Measurements from ENCODE around the gene FAM193A. TPM values are rescaled to one million over a fixed set of nuclear protein-coding genes. Genes with fewer than 3 reads are reported as not detected.
A peak's percentile ranks its signal among the peaks of the same experiment; 100 is the strongest.

Gene FAM193A
- total and polyA plus RNA-seq, 12 donors: 12.9 to 30.8 (median 23.1) TPM

GRCh38 chr4:2598511-2599303, 62.3 kb downstream of the FAM193A start:
- intact Hi-C loops (cut with DNase I): no loop called here

GRCh38 chr4:2599304-2599654, 62.8 kb downstream of the FAM193A start:
- Histone ChIP-seq H3K27ac (peak overlapping the region in 1 of 5 donors; percentile 78), H3K27me3 (no peaks in the 10 kb centered on the region), H3K9me3 (replicated peaks in 1 of 3) (no peaks in the 10 kb centered on the region), H3K36me3 (replicated peaks in 1 of 2) (no peaks in the 10 kb centered on the region), H3K4me1 (replicated peaks in 1 of 2) (peaks cover 25 to 49% of the 10 kb centered on the region in 2 donors), H3K4me3 (no peak overlapping the region)
- DNase-seq: peak in 2 of 7 donors; percentile 16 to 31
- WGBS, 4 donors: 48 to 66% (median 60%) methylated on average over 6 of the region's 6 CpGs
- TF ChIP-seq POLR2A (IDR thresholded peaks at IDR 0.05) (no peak), CTCF (IDR thresholded peaks at IDR 0.05) (no peak)
- intact Hi-C loops (cut with DNase I): no loop called here

More at GRCh38 chr4:2598511-2599303, 62.3 kb downstream of the FAM193A start:
- Histone ChIP-seq H3K4me1 (replicated peaks in 1 of 2) (peaks cover 25 to 49% of the 10 kb centered on the region in 2 donors), H3K4me3 (no peak overlapping the region), H3K9me3 (replicated peaks in 1 of 3) (no peaks in the 10 kb centered on the region), H3K27me3 (no peaks in the 10 kb centered on the region), H3K36me3 (replicated peaks in 1 of 2) (no peaks in the 10 kb centered on the region), H3K27ac (peak overlapping the region in 4 of 5 donors; percentile 35 to 78 (median 52))
- TF ChIP-seq POLR2A (IDR thresholded peaks at IDR 0.05) (no peak), CTCF (IDR thresholded peaks at IDR 0.05) (no peak)
- peak in 1 of 7 donors; percentile 58 for DNase-seq
- WGBS, 4 donors: 23 to 41% (median 35%) methylated on average over 8 to 12 of the region's 12 CpGs

GRCh38 chr4:2600878-2601277, 64.4 kb downstream of the FAM193A start:
- H3K27me3 ChIP-seq: no peaks in the 10 kb centered on the region
- no peak for DNase-seq
- no peaks in the 10 kb centered on the region for H3K36me3 ChIP-seq (replicated peaks in 1 of 2)
- WGBS, 4 donors: 92 to 99% (median 97%) methylated on average over 6 of the region's 6 CpGs
- no peak overlapping the region for H3K4me3 ChIP-seq
- TF ChIP-seq CTCF (IDR thresholded peaks at IDR 0.05): no peak
- no peaks in the 10 kb centered on the region for H3K9me3 ChIP-seq (replicated peaks in 1 of 3)
- no peak overlapping the region for H3K27ac ChIP-seq
- intact Hi-C loops (cut with DNase I): no loop called here
- H3K4me1 ChIP-seq (replicated peaks in 1 of 2): peaks cover 23 to 48% of the 10 kb centered on the region in 2 donors

- no peak overlapping the region for H3K27ac ChIP-seq
- no peaks in the 10 kb centered on the region for H3K27me3 ChIP-seq
- H3K36me3 ChIP-seq (replicated peaks in 1 of 2): no peaks in the 10 kb centered on the region
- no peak for DNase-seq
- 84 to 91% (median 87%) methylated on average over 4 of the region's 4 CpGs for WGBS, 4 donors
- H3K9me3 ChIP-seq (replicated peaks in 1 of 3): no peaks in the 10 kb centered on the region
- no peak overlapping the region for H3K4me3 ChIP-seq
- peaks cover 0 to 26% of the 10 kb centered on the region in 2 donors for H3K4me1 ChIP-seq (replicated peaks in 1 of 2)
- TF ChIP-seq POLR2A (IDR thresholded peaks at IDR 0.05) (no peak), CTCF (IDR thresholded peaks at IDR 0.05) (no peak)
- intact Hi-C loops (cut with DNase I): no loop called here
Observed at GRCh38 chr4:2604614-2605013, 68.2 kb downstream of the FAM193A start.

All from adrenal gland (tissue), 12 donors.